Neural cell (in vitro differentiated cells): ENCODE results near the gene TMEM253. TPM values are rescaled to one million over a fixed set of nuclear protein-coding genes. Genes with fewer than 3 reads are reported as not detected.

Experiments used
- H2AFZ ChIP-seq: fragments of 200-600, 300-800 bp; sonication (generic), shearing (Covaris generic); 2 replicates; pipeline ENCODE4 v1.6.0; 2014; ENCODE audit warnings: low read depth, mild to moderate bottlenecking, antibody characterized with exemption, low read length, moderate library complexity
- H3F3A ChIP-seq: fragments of 200-600 bp; shearing (Covaris generic); 2 replicates; pipeline ENCODE4 v1.6.1; 2016; ENCODE audit warnings: mild to moderate bottlenecking, moderate library complexity, mixed read lengths, antibody characterized with exemption, low read length; ENCODE audit not compliant: insufficient read depth, poor library complexity, severe bottlenecking
- H3K27ac ChIP-seq: fragments of 200-600, 300-800 bp; sonication (generic), shearing (Covaris generic); 2 replicates; pipeline ENCODE4 v1.5.1; 2014; ENCODE audit warnings: mild to moderate bottlenecking, low read length, moderate library complexity
- H3K27me3 ChIP-seq: fragments of 300-800, 200-600 bp; sonication (generic), shearing (Covaris generic); 2 replicates; pipeline ENCODE4 v1.6.0; 2014; ENCODE audit warnings: mild to moderate bottlenecking, low read depth, low read length, moderate library complexity; ENCODE audit not compliant: insufficient read depth
- H3K36me3 ChIP-seq: fragments of 300-800, 200-600 bp; sonication (generic), shearing (Covaris generic); 2 replicates; pipeline ENCODE4 v1.5.1; 2014; ENCODE audit warnings: mild to moderate bottlenecking, antibody characterized with exemption, low read length, moderate library complexity; ENCODE audit not compliant: insufficient read depth
- H3K4me2 ChIP-seq: fragments of 300-800, 200-600 bp; sonication (generic), shearing (Covaris generic); 2 replicates; pipeline ENCODE4 v1.6.0; 2014; ENCODE audit warnings: mild to moderate bottlenecking, low read length
- H3K4me3 ChIP-seq: fragments of 300-800, 200-600 bp; sonication (generic), shearing (Covaris generic); 2 replicates; pipeline ENCODE4 v1.5.1; 2014; ENCODE audit warnings: mild to moderate bottlenecking, low read length, moderate library complexity
- H3K79me2 ChIP-seq: fragments of 200-600 bp; shearing (Covaris generic); replicated peaks from 2 replicates; pipeline ENCODE4 v1.6.0; 2014; ENCODE audit warnings: mild to moderate bottlenecking, low read length, moderate library complexity; ENCODE audit not compliant: insufficient read depth
- H3K9ac ChIP-seq: fragments of 300-800, 200-600 bp; sonication (generic), shearing (Covaris generic); 2 replicates; pipeline ENCODE4 v1.6.1; 2016; ENCODE audit warnings: mild to moderate bottlenecking, low read length, mixed read lengths
- H3K9me2 ChIP-seq: fragments of 200-600 bp; shearing (Covaris generic); 2 replicates; pipeline ENCODE4 v1.6.1; 2016; ENCODE audit warnings: mild to moderate bottlenecking, low read length, mixed read lengths; ENCODE audit not compliant: insufficient read depth
- H3K9me3 ChIP-seq: fragments of 200-600, 300-800 bp; sonication (generic), shearing (Covaris generic); 2 replicates; pipeline ENCODE4 v1.6.1; 2016; ENCODE audit warnings: mild to moderate bottlenecking, mixed run types, low read length, moderate library complexity, mixed read lengths
- H4K20me1 ChIP-seq: fragments of 200-600 bp; shearing (Covaris generic); 2 replicates; pipeline ENCODE4 v1.6.1; 2016; ENCODE audit warnings: mild to moderate bottlenecking, mixed run types; ENCODE audit not compliant: insufficient read depth
- EP300 ChIP-seq: fragments of 450-650 bp; conservative IDR thresholded peaks from 2 replicates; pipeline ENCODE4 v1.6.1; 2014; ENCODE audit warnings: antibody characterized with exemption, mild to moderate bottlenecking, moderate library complexity; ENCODE audit not compliant: poor library complexity, severe bottlenecking
- MXI1 ChIP-seq: fragments of 450-650 bp; conservative IDR thresholded peaks from 2 replicates; pipeline ENCODE4 v1.6.1; 2014; ENCODE audit warnings: antibody characterized with exemption, mild to moderate bottlenecking; ENCODE audit not compliant: poor library complexity, severe bottlenecking
- POLR2AphosphoS5 ChIP-seq: IDR thresholded peaks from 2 replicates; pipeline ENCODE4 v1.6.1; 2012
- RAD21 ChIP-seq: fragments of 450-650 bp; conservative IDR thresholded peaks from 2 replicates; pipeline ENCODE4 v1.6.1; 2014; ENCODE audit warnings: antibody characterized with exemption, mild to moderate bottlenecking, moderate library complexity
- SMC3 ChIP-seq: fragments of 450-650 bp; conservative IDR thresholded peaks from 2 replicates; pipeline ENCODE4 v1.6.1; 2014; ENCODE audit warnings: antibody characterized with exemption, mild to moderate bottlenecking, moderate library complexity; ENCODE audit not compliant: poor library complexity
- TAF1 ChIP-seq: IDR thresholded peaks from 2 replicates; pipeline ENCODE4 v1.6.1; 2012; ENCODE audit warnings: low read depth
- polyA plus RNA-seq: library from polyadenylated mRNA; depleted of rRNA; stranded (reverse); fragments of >200 nt; gene quantifications from 2 replicates; pipeline ENCODE4 v1.2.3, GENCODE V29; 2014
- TF ChIP-seq, protein P1 (sequence below): fragments of 450-650 bp; IDR thresholded peaks from 2 replicates; pipeline ENCODE4 v1.5.1; 2014; ENCODE audit warnings: antibody characterized with exemption, mild to moderate bottlenecking, moderate library complexity; ENCODE audit not compliant: poor library complexity, severe bottlenecking
- TF ChIP-seq, protein P2 (sequence below): IDR thresholded peaks from 2 replicates; pipeline ENCODE4 v1.6.1; 2012; ENCODE audit warnings: borderline replicate concordance

The TMEM253 gene
- polyA plus RNA-seq, 1 donor from 2014 or later, result 0.26 TPM

DNA sequence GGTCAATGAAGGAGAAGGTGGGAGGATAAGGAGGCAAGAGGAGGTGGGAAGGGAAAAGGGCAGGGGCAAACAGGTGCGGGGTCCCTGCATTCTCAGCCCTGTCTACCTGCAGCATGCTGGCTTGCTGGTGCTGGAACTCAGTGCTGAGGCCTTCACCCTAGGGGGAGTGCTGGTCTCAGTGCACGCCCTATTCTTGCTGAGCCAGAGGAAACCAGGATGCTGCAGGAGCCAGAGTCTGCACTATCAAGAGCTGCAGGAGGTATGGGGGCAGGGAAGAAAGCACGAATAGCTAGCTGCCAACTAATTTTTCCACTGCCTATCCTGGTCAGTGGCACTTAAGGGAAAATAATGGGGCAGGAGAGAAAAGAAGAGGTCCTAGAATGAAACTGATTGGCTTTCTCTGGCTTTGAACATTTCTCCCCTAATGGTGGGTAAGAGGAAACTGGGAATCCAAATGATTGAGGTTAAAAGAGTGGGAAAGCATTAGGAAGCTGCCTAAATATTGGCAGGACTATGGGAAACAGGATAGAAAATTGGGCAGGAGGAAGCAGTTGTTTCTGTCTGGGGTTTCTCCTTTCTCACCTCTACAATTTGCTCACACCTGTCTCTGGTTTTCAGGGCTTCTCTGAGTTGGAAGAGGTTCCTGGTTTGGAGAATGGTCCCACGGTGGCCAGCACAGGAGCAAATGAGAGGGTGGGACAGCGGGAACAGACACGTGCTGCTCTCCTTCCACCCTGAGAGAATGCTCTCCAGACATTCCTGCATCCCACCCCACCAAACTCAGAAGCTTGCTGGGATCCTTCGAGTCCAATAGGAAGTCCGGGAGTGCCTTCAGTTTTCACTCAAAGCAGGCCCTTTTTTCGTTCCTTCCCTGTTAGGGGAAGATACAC lies 1.9 kb downstream of the TMEM253 start:
- H3K36me3 ChIP-seq, result no peaks in the 10 kb centered on the region

GRCh38 chr14:21103411-21103709 lies 2.5 kb downstream of the TMEM253 start:
- Histone ChIP-seq H3K27me3 (no peaks in the 10 kb centered on the region), H3K4me3 (peak overlapping the region; percentile 86), H3K27ac (peak overlapping the region; percentile 98), H4K20me1 (no peaks in the 10 kb centered on the region), H3K9me2 (no peaks in the 10 kb centered on the region), H3K36me3 (no peaks in the 10 kb centered on the region), H3K9ac (peak overlapping the region; percentile 97), H3K4me2 (peak overlapping the region; percentile 98), H3F3A (peaks cover 6% of the 10 kb centered on the region), H2AFZ (peak overlapping the region; percentile 84), H3K9me3 (no peaks in the 10 kb centered on the region), H3K79me2 (peaks cover 25% of the 10 kb centered on the region)
- TF ChIP-seq SMC3 (peak; percentile 14), EP300 (no peak)

More for the DNA sequence above, 1.9 kb downstream of the TMEM253 start:
- H3K4me3 ChIP-seq, result peak overlapping the region; percentile 86
- H3K9me2 ChIP-seq, result no peaks in the 10 kb centered on the region
- peak overlapping the region; percentile 98 for H3K27ac ChIP-seq
- H2AFZ ChIP-seq, result peak overlapping the region; percentile 84
- H4K20me1 ChIP-seq, result no peaks in the 10 kb centered on the region
- H3F3A ChIP-seq, result peaks cover 6% of the 10 kb centered on the region
- no peaks in the 10 kb centered on the region for H3K9me3 ChIP-seq
- TF ChIP-seq POLR2AphosphoS5 (no peak), SMC3 (no peak)
- TF ChIP-seq, protein P1, sequence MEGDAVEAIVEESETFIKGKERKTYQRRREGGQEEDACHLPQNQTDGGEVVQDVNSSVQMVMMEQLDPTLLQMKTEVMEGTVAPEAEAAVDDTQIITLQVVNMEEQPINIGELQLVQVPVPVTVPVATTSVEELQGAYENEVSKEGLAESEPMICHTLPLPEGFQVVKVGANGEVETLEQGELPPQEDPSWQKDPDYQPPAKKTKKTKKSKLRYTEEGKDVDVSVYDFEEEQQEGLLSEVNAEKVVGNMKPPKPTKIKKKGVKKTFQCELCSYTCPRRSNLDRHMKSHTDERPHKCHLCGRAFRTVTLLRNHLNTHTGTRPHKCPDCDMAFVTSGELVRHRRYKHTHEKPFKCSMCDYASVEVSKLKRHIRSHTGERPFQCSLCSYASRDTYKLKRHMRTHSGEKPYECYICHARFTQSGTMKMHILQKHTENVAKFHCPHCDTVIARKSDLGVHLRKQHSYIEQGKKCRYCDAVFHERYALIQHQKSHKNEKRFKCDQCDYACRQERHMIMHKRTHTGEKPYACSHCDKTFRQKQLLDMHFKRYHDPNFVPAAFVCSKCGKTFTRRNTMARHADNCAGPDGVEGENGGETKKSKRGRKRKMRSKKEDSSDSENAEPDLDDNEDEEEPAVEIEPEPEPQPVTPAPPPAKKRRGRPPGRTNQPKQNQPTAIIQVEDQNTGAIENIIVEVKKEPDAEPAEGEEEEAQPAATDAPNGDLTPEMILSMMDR, result no peak
- TF ChIP-seq, protein P2, sequence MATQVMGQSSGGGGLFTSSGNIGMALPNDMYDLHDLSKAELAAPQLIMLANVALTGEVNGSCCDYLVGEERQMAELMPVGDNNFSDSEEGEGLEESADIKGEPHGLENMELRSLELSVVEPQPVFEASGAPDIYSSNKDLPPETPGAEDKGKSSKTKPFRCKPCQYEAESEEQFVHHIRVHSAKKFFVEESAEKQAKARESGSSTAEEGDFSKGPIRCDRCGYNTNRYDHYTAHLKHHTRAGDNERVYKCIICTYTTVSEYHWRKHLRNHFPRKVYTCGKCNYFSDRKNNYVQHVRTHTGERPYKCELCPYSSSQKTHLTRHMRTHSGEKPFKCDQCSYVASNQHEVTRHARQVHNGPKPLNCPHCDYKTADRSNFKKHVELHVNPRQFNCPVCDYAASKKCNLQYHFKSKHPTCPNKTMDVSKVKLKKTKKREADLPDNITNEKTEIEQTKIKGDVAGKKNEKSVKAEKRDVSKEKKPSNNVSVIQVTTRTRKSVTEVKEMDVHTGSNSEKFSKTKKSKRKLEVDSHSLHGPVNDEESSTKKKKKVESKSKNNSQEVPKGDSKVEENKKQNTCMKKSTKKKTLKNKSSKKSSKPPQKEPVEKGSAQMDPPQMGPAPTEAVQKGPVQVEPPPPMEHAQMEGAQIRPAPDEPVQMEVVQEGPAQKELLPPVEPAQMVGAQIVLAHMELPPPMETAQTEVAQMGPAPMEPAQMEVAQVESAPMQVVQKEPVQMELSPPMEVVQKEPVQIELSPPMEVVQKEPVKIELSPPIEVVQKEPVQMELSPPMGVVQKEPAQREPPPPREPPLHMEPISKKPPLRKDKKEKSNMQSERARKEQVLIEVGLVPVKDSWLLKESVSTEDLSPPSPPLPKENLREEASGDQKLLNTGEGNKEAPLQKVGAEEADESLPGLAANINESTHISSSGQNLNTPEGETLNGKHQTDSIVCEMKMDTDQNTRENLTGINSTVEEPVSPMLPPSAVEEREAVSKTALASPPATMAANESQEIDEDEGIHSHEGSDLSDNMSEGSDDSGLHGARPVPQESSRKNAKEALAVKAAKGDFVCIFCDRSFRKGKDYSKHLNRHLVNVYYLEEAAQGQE, result no peak
- peaks cover 25% of the 10 kb centered on the region for H3K79me2 ChIP-seq
- peak overlapping the region; percentile 98 for H3K4me2 ChIP-seq
- H3K27me3 ChIP-seq, result no peaks in the 10 kb centered on the region
- H3K9ac ChIP-seq, result peak overlapping the region; percentile 97

DNA sequence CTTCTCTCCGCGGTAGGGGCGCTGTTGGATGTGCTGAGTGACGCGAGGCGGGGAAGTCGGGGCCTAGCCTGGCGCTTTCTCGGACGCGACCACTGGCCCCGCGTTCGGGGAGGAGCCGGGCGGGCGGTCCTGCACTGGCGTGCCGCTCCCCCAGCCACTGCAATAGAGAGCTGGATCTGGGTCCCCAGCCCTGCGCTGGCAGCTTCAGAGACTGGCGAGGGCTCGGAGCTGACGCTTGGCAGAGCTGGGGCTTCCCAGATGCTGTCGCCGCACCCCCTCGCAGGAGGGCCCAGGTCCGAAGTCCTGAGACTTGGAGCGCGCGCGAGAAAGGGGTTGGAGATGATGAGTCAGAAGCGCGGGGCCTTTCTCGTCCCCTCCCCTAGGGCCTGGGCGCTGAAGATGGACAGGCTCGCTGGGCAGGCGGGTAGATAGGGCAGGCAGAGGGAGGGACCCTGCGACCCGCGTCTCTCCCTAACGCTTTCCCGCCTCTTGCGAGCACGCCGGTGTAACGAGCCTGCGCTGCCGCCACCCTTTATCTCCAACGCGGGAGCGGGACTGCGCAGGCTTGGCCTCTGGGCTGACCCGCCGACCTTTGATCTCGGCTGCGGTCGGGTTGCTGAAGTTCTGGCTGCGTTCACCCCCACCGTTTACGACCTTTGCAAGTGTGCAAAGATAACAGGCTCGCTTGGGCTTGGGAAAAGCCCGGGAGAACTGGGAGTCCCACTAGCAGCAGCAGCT lies 3.0 kb downstream of the TMEM253 start:
- peak overlapping the region; percentile 86 for H2AFZ ChIP-seq
- H3F3A ChIP-seq, result peaks cover 6% of the 10 kb centered on the region
- H3K4me3 ChIP-seq, result peak overlapping the region; percentile 86
- H3K36me3 ChIP-seq, result no peaks in the 10 kb centered on the region
- H3K9ac ChIP-seq, result peak overlapping the region; percentile 97
- no peaks in the 10 kb centered on the region for H3K9me2 ChIP-seq
- peak overlapping the region; percentile 99 for H3K4me2 ChIP-seq
- peaks cover 21% of the 10 kb centered on the region for H3K79me2 ChIP-seq
- no peaks in the 10 kb centered on the region for H4K20me1 ChIP-seq
- TF ChIP-seq POLR2AphosphoS5 (peak; percentile 91), TAF1 (no peak), MXI1 (peak; percentile 66), EP300 (peak; percentile 67), RAD21 (no peak), SMC3 (no peak)
- TF ChIP-seq, protein P2, result peak; percentile 60
- TF ChIP-seq, protein P1, result peak; percentile 99
- H3K27ac ChIP-seq, result peak overlapping the region; percentile 98
- no peaks in the 10 kb centered on the region for H3K27me3 ChIP-seq
- H3K9me3 ChIP-seq, result no peaks in the 10 kb centered on the region
